ENCODE measurements around the gene PRKAA1.
"Not testable (repeated sequence)": the region's sequence is repeated elsewhere in the genome, so short reads cannot be mapped to it uniquely, and the experiment has no call there.

DNA sequence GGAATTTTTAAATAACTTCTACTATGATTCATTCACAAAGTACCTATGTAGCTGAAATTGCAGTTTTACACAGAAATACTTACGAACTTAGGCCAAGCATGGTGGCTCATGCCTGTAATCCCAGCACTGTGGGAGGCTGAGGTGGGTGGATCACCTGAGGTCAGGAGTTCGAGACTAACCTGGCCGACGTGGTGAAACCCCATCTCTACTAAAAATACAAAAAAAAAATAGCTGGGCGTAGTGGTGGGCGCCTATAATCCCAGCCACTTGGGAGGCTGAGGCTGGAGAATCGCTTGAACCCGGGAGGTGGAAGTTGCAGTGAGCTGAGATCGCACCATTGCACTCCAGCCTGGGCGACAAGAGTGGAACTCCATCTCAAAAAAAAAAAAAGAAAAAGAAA is 5.5 kb downstream of the PRKAA1 start:
- TF ChIP-seq CTCF (IDR thresholded peaks at IDR 0.05); POLR2A (IDR thresholded peaks at IDR 0.05); POLR2AphosphoS5 (IDR thresholded peaks at IDR 0.05); EP300 (IDR thresholded peaks at IDR 0.05; ENCODE audit: low read depth): not testable (repeated sequence)
